WTC11 (cell line): ENCODE data around the gene CRADD.

ENCODE experiments used
- ATF6 ChIP-seq: sonication (generic); formaldehyde crosslinking; IDR thresholded peaks from 2 replicates; pipeline ENCODE4 v1.8.1; 2023; ENCODE audit warnings: mild to moderate bottlenecking, missing genetic modification reagents
- CTCF ChIP-seq: fragments of 200-600 bp; IDR thresholded peaks from 2 replicates; pipeline ENCODE4 v1.8.0; 2022; ENCODE audit warnings: antibody characterized with exemption
- IRF1 ChIP-seq: sonication (generic); formaldehyde crosslinking; IDR thresholded peaks from 2 replicates; pipeline ENCODE4 v1.8.0; 2023; ENCODE audit warnings: missing genetic modification reagents
- PRRX2 ChIP-seq: fragments of 250-450 bp; sonication (Bioruptor Pico); IDR thresholded peaks from 2 replicates; pipeline ENCODE4 v1.8.0; 2021; ENCODE audit warnings: mild to moderate bottlenecking

- TF ChIP-seq CTCF: no peak
- no peak for TF ChIP-seq ATF6 (CRISPR knock-in tag)
- no peak for TF ChIP-seq PRRX2
- no peak for TF ChIP-seq IRF1 (CRISPR knock-in tag)
Observed at GRCh38 chr12:93740751-93741150, 63.6 kb downstream of the CRADD start.
